GM18517 (cell line): ENCODE data around the gene ARFIP1.
"Not testable (repeated sequence)": the region's sequence is repeated elsewhere in the genome, so short reads cannot be mapped to it uniquely, and the experiment has no call there.

Experiments
- ATAC-seq: cut with Tn5 transposase; IDR thresholded peaks from one replicate; pipeline ENCODE4 v1.9.1; 2021; ENCODE audit warnings: mild to moderate bottlenecking, moderate library complexity; ENCODE audit not compliant: unreplicated experiment

ARFIP1 gene

GRCh38 chr4:152887981-152888380 lies 108.2 kb downstream of the ARFIP1 start:
- no peak for ATAC-seq

DNA sequence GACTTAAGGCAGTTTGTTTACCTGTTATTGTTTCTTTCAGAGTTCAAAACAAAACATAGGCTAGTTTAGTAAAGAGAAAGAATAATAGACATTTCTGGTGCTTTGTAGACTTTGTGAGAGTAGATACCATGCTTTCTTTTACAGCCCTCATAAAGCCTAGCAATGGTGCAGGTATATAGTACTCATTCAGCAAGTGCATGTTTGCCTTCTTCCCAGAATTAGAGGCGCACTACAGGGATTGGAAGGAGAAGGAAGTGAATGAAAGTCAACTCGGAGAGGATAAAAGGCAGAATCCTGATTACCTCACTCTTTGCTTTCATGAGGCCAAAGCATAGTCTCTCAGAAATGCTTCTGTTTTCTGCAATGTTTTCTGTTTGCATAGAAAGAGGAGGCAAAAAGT lies 113.2 kb downstream of the ARFIP1 start:
- no peak for ATAC-seq

GRCh38 chr4:152894673-152895072 lies 114.9 kb downstream of the ARFIP1 start:
- ATAC-seq: no peak

DNA sequence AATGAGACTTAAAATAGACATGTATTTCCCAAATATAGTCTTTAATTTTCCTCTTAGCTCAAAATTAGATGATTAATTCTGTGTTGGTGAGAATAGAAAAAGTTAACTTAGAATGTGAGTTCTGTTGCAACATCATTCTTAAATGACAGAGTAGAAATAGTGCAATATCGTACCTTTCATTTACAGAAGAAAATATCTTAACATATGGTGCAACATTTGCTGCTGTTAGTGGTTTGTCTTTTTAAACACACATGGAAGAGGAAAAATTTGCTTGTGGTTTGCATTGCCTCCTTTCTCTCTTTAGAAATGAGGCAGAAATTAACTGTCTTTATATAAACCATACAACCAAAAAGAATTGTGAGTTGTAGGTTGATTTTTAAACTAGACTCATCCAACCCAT lies 117.1 kb downstream of the ARFIP1 start:
- no peak for ATAC-seq

DNA sequence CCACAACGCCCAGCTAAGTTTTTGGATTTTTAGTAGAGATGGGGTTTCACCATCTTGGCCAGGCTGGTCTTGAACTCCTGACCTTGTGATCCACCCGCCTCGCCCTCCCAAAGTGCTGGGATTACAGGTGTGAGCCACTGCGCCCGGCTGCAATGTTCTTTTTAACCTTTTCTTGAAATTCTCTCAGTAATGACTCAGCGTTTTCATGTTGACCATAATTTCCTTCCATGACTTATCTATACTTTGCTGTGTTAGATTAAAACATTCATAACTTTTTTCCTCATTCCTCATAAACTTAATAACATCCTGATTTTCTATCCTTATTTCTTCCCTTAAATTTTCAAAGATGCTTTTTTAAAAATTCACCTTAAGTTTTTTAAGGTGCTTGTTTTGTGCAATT lies 118.4 kb downstream of the ARFIP1 start:
- not testable (repeated sequence) for ATAC-seq

GRCh38 chr4:152898606-152899005 lies 118.9 kb downstream of the ARFIP1 start:
- ATAC-seq: no peak

DNA sequence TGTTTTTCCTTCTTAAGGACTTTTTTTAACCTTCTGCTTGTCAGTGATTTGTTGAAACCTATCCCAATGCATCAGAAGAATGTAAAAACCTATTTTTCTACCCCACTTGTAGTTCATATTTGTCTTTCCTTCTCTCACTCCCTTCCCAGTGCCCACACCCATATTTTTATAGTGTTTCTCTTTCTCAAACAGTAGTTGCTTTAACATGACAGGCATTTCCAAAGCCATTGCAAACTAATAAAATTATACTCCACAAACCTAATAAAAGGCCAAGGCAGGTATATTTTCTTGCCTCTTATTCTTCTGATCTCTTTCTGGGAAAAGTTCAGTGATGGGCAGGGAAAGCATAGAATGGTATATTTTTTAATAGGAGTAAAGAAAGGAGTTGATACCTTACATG lies 120.6 kb downstream of the ARFIP1 start:
- no peak for ATAC-seq

- ATAC-seq: no peak
These were observed 121.5 kb downstream of the ARFIP1 start for GRCh38 chr4:152901205-152901604.

- ATAC-seq: no peak
These were observed 123.9 kb downstream of the ARFIP1 start for GRCh38 chr4:152903658-152904057.

- ATAC-seq: no peak
These were observed 130.1 kb downstream of the ARFIP1 start for GRCh38 chr4:152909901-152910300.

- ATAC-seq: no peak
These were observed 130.8 kb downstream of the ARFIP1 start for GRCh38 chr4:152910521-152910920.

DNA sequence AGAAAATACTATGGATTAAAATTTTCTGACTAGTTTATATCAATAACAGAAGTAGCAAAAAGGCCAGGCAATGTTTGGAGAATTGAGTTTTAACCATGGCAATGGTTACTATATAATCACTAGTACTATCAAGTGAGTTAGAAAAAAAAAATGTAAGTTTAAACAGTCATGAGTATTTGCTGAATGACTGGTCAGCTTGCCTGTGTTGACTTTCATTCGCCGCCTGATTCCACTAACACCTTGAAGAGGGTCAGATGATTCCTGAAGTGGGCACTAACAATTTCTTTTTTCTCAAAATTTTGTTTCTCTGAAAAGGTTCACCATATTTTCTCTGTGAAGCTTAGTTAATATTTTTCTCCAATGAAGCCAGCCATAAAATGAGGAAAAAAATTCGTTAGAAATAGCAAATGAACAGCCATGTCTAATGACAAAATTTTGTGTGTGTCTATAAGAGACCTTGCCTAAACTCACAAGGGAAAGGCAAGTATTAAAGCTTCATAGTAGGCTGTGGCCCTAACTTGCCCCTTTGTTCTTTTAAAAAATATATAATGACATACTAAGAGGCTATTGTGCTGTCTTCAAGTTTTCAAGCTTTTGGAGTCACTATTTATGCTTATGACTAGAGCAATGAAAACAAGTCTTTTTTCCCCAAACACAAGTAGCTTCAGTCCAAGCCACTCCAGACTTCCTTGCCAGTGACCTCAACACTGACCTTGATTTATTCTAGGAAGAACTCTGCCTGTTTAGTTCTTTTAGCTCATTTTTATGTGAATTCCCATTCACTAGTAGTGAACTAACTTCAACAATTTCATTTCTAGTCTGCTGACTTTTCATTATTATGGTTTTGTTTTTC lies 138.0 kb downstream of the ARFIP1 start:
- no peak for ATAC-seq

DNA sequence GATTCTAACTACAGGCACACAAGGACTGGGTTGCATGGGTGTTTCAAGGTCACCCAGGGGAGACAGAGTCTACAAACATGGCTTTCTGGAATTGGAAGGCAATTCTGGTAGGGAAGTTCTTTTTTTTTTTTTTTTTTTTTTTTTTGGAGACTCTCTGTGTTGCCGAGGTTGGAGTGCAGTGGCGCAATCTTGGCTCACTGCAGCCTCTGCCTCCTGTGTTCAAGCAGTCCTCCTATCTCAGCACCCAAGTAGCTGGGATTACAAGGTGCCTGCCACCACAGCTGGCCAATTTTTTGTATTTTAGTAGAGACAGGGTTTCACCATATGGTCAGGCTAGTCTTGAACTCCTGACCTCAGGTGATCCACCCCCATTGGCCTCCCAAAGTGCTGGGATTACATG lies 140.1 kb downstream of the ARFIP1 start:
- no peak for ATAC-seq

DNA sequence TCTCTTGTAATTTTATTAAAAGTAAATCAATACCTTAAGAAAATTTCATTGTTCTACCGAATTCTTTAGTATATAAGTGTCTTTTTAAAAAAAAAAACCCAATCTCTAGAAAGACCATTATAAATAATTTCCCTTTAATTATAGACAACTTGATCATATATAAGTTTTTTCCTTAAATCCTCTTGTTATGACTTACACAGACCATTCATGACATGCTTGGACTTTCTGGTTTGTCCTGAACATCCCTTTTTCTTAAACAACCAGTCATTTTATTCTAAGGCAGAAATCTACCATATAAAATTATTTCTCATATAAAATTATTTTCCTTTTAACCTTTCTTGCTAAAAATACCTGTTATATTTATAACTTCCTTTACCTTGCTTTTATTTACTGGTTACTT lies 141.0 kb downstream of the ARFIP1 start:
- no peak for ATAC-seq

DNA sequence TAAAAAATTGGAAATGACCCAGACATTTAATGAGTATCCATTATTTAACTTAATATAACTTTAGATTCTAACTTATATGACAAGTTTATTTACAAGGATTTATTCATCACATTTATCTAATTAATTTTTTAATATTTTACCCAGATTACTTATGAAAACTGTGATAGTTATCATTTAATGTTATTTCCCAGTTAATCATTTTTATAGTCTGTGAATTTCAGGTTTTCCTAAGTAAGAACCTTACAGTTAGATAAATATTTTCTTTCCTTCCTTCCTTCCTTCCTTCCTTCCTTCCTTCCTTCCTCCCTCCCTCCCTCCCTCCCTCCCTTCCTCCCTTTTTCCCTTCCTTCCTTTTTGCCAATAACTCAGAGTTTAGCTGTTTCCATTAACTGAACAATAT lies 141.5 kb downstream of the ARFIP1 start:
- no peak for ATAC-seq

DNA sequence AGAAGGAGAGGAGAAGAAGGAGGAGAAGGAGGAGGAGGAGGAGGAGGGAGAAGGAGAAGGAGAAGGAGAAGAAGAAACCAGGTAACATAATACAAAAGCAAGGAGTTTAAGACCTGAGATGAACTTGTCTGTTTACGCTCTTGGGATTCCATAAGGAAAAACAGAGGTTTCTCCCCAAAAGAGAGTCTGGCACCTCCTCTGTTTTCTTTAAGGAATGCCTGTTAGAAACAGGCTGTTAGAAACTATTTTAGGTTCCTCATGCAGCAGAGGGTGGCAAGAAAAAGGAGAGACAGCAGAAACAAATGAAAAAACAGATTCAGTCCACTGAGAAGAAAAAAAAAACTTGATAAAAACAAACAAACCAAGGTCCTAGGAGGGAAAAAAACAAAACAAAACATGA lies 146.1 kb downstream of the ARFIP1 start:
- ATAC-seq: no peak

DNA sequence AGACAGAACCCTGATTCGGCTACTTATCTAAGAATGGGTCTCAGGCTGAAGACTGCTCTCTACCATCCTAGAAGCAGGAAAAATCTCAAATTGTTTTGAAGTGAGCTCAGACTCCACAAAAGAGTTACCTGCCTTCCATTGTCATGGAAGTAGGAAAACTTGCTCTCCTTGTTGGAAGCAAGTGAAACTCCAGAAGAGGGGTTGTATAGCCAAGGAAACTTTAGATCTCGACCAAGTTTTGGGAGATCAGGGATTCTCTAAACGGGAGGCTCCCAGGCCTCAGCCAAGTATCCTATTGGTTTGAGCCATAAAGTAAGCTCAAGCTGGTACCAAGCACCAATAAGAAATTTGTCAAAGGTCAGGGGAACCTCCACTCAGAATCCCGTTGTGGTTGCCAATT lies 147.2 kb downstream of the ARFIP1 start:
- no peak for ATAC-seq

- no peak for ATAC-seq
These were observed 148.0 kb downstream of the ARFIP1 start for GRCh38 chr4:152927737-152928136.

DNA sequence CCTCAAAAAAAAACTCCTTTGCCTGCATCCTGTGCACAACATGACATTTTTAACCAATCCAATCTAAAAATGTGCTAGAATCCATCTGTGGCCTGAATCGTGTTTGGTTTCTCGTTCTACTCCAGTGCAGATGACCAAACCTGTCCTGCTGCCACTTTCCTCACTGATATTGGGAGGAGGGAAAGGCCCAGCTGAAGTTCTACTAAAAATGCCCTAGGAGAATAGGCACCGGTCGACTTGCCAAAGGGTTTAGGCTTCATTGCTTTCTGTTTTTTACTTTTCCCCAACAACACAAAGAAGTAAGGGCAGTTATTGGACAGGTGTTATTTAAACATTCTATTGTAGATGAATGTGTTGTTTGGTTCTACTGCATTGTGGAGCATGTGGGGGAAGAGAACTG lies 148.5 kb downstream of the ARFIP1 start:
- no peak for ATAC-seq

DNA sequence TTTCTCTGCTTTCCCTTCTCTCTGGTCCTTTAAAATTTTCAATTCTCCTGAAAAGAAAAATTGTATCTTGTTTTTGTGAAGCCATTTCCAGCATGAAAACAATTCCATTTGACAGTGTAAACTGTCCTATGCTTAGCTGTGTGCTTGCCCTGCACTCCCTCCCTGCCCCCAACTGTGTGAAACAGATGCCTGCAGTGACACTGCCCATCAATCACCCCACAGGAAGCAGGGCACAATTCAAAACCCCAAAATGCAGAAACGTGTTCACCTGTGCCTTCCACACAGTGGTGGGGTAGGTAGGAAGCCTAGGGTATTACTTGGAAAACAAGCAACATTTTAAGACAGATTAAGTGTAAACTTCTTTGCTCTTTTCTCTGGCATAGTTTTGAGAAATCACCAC lies 150.1 kb downstream of the ARFIP1 start:
- no peak for ATAC-seq

- ATAC-seq: no peak
These were observed 155.4 kb downstream of the ARFIP1 start for GRCh38 chr4:152935143-152935542.

DNA sequence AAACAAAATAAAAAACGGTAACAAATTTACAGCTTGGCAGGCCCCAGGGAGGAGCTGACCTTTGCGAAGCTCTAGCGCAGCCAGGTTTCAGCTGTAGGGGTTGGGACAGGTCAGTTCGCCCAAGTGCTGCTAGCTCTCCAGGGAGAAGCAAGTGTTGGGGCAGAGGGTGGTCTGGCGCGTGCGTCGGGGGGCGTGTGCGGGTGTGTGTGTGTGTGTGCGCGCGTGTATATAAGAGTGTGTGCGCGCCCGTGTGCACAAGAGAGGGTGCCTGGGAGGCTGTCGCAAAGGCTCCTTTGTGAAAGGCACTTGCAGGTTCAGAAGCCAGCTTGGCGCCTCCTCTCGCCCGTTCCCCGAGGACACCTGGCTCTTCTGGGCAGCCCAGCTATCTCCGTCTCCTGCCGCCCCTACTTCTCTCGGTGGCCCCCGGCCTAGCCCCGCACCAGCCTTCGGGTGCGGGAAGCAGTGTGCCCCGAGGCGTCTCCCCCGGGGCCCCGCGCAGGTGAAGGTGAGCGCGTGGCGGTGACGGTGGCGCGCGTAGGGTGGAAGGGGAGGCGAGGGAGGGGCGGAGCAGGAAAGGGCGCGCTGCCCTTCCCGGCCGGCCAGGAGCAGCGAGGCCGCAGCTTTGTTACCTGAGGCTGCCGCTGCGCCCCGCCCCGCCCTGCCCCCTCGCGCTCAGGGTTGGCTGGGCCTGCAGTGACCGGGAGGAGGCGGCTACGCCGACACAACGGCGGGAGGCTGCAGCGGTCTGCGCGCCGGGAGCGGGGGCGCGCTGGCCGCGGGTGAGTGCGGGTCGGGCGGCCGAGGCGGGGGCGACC lies 156.1 kb downstream of the ARFIP1 start, which contains the start of gene FHDC1:
Gene FHDC1 (plus strand): TSS at position 693 of the 815 bp plus-strand sequence. CDS start 6,735 bp downstream, outside the sequence.
- ATAC-seq: no peak
